Activated T-cell treated with anti-CD3 and anti-CD28 coated beads, Interleukin-2, amount 50 U/mL, for 48 hours (primary cell): ENCODE results near the gene HBEGF.

ENCODE experiments used
- DNase-seq, 2 experiments: peaks; one replicate each; pipeline ENCODE4 v3.0.0-alpha.2; 2020

HBEGF gene, protein sequence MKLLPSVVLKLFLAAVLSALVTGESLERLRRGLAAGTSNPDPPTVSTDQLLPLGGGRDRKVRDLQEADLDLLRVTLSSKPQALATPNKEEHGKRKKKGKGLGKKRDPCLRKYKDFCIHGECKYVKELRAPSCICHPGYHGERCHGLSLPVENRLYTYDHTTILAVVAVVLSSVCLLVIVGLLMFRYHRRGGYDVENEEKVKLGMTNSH

DNA sequence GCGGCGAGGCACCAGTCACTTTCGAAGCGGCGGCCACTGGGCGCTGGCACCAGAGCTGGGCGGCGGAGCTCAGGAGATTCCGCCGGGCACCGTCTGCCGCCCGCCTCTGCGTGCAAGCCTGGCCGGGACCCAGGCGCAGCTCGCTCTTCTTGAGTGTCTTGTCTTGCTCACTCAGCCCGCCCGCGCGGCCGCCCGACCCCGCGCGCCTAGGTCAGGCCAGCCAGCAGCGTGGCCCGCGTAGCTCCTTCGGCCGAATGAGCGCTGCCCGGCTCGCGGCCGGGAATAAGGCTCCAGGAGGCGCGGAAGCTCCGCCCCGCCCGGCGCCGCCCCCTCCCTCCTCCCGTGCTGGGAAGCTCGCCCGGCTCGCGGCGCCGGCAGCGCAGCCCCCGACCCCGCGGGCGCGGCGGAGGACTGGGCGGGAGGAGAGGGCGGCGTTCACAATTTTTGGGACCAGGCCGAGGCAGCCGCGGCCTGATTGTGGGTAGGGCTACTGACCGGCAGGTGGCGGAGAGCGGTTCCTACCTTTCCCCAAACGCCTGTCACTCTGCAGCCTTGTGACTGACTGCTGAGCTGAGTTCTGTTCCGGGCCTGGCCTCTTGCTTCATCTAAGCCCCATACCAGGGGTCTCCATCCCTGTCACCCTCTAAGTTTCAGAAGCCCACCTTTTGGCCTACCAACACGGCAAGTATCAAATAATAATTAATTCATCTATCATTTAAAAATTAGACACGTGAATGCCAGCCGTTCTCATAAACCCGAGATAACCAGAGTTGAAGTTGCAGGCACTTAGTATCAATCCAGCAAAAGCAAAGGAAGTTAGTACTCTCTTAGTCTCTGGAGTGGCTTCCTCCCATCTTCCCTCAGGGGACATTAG lies at the start of gene HBEGF:
Gene HBEGF (minus strand): TSS at position 256 of the 874 bp plus-strand sequence. CDS start 275 bp downstream, outside the sequence.
- DNase-seq: peak; percentile 68 to 77

DNA sequence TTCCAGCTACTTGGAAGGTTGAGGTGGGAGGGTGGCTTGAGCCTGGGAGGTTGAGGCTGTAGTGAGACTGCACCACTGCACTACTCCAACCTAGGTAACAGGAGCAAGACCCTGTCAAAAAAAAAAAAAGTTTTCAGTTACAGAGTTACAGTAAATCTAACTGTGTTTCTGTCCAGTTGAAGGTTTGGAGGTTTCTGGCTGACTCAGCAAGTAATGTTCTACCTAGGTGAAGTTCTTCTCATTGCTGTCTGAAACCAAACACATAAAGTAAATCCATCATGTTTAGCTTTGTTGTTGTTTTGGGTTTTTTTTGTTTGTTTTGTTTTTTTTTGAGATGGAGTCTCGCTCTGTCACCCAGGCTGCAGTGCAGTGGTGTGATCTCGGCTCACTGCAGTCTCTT lies 47.3 kb upstream of the HBEGF start:
- DNase-seq: no peak

DNA sequence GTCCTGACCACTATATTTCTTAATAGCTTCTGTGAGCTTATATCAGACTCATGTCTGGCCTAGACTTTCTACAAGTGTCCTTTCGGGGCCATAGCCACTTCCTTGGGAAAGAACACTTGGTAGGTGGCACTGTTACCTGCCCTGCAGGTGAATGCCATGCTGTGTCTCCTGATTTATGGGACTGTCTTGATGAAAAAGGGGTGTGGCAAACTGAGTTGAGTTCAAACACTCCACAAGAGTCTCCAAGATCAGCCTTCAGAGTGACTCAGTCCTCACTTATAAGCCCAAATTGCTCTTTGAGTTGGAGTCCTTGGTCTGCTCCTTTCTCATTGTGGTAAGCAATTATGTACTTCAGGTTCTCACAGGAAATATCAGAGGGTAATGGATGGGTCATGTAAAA lies 45.3 kb upstream of the HBEGF start:
- DNase-seq: no peak

DNA sequence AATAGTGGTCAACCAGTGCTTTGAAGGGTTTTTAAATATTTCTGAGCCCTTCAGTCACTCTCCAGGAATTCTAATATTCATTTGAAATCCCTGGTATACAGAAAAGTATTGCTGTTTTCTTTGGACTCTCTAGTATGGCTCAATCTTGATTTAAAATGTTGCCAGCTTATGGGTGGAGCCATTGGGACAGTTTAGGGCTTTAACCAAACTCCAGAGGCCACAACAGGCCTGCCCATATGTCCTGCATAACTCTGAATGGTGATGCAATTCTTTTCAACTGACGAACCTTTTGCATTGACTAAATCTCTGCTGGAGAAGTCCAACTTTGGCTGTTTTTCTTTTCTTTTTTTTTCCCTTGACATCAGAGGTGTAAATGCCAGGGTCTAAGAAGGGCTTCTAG lies 44.9 kb upstream of the HBEGF start:
- no peak for DNase-seq

DNA sequence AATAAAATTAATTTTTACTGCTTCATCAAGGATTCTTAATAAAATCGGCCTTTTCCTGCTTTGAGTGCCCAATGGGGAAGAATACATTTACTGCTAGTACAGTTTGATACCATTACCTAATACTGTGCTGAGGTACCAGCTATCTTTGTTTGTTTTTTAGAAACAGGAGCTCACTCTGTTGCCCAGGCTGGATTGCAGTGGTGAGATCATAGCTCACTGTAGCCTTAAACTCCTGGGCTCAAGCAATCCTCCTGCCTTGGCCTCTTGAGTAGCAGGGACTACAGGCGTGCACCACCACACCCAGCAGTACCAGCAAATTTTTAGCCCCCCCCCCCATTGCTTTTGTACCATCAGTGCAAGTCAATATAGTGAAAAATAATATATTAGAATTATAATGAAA lies 41.6 kb upstream of the HBEGF start:
- no peak for DNase-seq

DNA sequence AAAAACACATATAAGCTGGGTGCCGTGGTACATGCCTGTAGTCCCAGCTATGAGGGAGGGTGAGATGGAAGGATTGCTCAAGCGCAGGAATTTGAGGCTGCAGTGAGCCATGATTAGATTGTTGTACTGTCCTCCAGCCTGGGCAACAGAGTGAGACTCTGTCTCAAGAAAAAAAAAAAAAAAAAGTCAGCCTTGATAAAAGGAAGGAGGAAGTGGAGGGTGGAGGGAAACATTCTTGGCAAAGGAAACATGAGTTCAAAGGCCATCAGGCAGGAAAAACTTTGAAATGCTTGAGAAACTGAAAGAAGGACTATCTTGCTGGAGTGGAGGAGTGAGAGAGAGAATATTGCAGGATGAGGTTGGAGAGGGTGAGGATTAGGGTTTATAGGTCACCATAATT lies 36.9 kb upstream of the HBEGF start:
- DNase-seq: no peak

DNA sequence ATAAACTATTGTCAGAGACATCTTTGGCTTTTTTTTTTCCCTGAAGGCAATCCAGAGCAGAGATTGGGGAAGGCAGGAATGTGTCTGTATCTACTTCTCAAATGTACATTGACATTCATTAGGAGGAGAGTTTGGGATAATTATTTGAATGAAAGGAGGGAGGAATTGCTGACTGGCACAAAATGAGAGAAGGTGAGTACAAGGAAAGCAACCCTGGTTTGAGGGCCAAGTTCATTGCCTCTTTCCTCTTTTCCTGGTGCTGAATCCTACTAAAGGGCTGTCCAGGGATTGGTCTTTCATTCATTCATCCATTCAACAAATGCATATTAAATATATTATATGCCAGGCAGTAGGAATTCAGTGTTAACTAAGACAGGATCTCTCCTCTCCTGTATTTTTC lies 36.5 kb upstream of the HBEGF start:
- DNase-seq: no peak

DNA sequence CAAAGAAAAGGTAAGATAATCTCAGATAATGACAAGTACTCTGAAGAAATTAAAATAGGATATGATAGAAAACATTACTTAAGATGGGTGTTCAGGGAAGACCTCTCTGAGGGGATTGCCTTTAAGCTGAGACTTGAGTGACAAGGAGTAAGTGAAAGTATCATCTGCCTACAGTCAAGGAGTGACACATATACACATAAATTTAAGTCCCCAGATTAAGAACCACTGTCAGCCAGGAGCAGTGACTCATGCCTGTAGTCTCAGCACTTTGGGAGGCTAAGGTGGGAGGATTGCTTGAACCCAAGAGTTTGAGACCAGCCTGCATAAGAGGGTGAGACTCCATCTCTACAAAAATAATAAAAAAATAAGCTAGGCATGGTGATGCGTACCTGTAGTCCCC lies 35.6 kb upstream of the HBEGF start:
- DNase-seq: peak in 1 of 2 experiments; percentile 36

DNA sequence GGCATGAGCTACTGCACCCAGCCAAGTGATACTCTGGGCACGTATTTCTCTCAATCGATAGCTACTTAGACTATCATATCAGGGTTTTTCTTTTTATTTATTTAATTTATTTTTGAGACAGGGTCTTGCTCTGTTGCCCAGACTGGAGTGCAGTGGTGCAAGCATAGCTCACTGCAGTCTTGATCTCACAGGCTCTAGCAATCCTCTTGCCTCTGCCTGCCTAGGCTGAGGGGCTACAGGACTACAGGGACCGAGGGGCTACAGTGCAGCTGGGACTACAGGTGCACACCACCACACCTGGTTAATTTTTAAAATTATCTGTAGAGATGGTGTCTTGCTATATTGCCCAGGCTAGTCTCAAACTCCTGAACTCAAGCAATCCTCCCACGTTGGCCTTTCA lies 34.9 kb upstream of the HBEGF start:
- DNase-seq: no peak

DNA sequence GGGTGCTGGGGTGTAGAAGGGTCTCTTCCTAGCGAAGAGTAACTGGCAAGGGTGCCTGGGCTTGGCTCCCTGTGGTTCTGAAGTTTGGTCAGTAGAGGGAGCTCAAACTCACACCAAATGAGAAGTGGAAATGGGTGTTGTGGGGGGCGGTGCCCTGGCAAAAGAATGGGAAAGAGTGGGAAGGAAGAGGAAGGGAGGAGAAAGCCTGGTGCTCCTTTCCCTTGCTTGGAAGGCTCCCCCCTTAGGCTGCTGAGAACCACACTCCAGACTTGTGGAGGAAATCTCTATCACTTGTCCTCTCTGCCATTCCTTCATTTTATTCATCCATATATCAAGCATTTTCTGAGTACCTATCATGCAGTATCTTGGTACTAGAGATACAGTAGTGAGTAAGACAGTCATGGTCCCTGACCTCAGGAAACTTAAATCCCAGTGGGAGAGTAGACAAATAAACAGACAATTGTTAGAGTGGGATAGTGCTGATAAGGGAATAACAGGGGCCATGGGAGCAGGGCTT lies 26.6 kb upstream of the HBEGF start:
- peak; percentile 62 to 65 for DNase-seq

DNA sequence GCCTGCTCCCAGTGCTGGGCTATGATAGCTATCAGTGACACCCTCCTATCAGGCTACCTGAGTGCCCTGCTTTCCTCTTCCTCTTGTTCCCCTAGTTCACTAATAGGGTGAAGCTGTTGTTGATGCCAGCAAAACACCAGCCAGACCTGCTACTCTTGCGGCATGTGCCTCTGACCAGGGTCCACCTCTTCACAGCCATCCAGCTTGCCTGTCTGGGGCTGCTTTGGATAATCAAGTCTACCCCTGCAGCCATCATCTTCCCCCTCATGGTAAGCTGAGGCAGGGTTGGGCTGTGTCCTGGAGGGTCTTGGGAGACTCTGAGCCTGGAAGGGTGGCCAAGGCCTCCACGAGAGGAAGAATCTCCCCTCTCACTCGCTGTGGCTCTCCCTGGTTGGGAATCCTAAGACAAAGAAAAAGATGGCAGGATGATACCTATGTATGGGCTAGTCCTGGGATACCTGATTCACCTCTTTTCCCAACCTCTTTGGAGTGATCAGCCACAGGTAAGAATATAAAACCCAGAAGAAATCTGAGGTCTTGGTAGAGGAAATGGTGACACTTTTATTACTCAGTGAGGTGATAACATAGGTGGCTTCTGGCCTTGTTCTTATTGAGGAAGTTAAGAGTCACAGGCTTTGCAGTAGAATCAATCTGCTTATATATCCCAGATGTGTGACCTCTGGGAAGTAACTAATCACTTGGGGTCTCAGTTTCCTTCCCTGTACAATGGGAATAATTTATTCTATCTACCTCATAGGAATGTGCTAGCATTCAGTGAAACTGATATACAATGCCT lies 25.2 kb upstream of the HBEGF start:
- DNase-seq: no peak

DNA sequence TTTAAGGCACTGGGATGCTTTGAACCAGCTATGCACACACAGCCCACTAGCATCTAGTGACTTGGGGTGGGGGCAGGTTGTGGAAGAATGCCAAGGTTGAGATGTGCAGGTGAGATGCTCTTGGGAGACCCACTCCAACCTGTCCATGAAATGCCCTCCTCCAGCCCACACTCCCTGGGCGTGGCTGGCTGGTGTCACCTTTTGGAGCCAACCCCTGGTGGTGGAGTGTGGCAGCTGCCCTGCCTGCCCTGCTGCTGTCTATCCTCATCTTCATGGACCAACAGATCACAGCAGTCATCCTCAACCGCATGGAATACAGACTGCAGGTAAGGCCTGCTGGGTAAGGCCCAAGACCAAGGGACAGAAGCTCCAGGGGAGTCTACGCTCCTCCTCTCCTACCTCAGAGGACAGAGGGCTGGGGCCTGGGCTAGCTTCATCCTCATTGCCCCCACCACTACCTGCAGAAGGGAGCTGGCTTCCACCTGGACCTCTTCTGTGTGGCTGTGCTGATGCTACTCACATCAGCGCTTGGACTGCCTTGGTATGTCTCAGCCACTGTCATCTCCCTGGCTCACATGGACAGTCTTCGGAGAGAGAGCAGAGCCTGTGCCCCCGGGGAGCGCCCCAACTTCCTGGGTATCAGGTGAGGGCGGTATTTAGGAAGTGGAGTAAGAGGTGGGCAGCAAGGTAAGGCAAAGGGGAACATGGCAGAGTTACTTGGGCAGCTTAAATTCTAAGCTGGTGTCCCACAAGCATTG lies 21.0 kb upstream of the HBEGF start:
- DNase-seq: no peak

DNA sequence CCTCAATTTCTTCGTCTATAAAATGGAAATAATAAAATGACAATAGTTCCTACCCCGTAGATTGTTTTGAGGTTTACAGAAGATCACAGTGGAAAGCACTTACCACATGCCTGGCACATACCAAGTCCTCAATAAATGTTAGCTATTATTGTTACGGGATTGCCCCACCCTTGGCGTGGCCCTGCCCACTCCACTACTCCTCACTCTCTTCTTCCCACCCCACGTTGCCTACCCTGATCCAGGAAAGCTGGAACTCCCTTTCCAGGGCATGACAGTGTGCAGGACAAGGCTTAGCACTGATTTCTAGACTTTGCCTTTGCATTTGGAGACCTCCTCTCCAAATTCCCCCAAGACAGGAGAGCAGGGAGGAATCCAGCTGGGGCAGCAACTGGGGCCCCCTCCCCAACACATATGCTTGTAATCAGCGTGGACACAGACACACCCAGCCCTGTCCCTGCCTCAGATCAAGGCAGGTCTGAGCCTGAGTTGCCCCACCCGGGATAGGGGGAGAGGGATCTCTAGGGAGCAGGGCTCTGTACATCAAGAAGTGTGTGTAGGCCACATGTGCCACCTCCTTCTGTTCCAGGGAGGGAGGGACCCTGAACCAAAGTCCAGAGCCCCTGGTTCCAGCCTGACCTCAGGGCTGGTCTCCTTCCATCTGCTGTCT lies 20.3 kb upstream of the HBEGF start:
- no peak for DNase-seq

DNA sequence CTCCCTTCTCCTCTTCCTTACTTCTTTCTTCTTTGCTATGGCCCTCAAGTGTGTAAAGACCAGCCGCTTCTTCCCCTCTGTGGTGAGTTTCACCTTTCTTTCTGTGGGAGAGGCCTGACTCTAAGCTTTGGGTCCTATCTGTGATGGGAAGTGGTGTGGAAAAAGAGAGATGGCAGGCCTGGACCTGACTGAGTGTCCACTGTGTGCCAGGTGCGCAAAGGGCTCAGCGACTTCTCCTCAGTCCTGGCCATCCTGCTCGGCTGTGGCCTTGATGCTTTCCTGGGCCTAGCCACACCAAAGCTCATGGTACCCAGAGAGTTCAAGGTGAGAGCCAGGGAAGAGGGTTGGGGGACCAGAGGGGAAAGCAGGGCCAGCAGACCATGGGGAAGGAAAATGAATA lies 19.5 kb upstream of the HBEGF start:
- DNase-seq: no peak

DNA sequence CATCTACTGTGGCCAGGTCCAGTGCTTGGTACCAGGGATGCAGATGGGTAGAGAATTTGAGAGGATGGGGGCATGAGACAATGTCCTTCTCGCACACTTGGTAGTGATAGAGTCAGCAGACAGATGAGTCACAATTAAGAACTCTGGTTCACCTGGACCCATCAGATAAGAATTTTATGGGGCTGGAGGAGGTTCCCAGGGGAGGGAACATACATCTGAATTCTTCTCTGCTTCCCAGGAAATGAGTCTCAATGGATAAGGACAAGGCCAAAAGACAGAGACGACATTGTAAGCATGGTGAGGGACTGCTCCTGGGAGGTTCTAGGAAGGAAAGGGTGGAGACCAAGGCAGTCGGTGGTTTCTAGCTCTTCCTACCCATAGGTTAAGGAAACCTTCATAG lies 18.9 kb upstream of the HBEGF start:
- DNase-seq: no peak

DNA sequence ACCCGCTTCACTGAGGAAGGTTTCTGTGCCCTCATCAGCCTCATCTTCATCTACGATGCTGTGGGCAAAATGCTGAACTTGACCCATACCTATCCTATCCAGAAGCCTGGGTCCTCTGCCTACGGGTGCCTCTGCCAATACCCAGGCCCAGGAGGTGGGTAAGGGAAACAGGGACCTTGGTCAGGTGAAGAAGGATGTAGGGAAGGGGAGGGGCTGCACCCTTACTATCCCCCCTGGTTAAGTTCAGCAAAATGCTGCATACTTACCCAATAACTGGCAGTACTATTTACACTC lies 18.0 kb upstream of the HBEGF start:
- DNase-seq: no peak

DNA sequence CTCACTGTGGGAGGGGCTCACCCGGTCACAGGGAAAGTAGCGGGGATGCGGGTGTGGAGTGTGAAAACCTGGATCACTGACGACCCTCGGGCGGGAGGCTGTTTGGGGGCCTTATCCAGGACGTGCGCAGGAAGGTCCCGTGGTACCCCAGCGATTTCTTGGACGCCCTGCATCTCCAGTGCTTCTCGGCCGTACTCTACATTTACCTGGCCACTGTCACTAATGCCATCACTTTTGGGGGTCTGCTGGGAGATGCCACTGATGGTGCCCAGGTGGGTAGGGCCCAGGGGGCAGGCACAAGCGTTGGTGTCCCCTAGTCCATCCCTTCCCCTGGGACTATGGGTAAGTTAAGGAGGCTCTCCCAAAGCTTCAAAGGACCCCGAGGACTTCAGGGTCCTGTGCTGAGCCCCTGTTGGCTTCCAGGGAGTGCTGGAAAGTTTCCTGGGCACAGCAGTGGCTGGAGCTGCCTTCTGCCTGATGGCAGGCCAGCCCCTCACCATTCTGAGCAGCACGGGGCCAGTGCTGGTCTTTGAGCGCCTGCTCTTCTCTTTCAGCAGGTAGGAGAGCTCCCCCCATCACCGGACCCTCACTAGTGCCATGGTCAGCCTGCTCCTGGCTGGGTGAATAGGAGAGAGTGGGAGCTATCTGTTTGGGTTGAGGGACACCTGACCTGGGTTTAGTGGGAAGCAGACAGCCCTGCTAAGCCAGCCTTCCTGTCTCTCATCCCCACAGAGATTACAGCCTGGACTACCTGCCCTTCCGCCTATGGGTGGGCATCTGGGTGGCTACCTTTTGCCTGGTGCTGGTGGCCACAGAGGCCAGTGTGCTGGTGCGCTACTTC lies 17.4 kb upstream of the HBEGF start:
- DNase-seq: no peak

DNA sequence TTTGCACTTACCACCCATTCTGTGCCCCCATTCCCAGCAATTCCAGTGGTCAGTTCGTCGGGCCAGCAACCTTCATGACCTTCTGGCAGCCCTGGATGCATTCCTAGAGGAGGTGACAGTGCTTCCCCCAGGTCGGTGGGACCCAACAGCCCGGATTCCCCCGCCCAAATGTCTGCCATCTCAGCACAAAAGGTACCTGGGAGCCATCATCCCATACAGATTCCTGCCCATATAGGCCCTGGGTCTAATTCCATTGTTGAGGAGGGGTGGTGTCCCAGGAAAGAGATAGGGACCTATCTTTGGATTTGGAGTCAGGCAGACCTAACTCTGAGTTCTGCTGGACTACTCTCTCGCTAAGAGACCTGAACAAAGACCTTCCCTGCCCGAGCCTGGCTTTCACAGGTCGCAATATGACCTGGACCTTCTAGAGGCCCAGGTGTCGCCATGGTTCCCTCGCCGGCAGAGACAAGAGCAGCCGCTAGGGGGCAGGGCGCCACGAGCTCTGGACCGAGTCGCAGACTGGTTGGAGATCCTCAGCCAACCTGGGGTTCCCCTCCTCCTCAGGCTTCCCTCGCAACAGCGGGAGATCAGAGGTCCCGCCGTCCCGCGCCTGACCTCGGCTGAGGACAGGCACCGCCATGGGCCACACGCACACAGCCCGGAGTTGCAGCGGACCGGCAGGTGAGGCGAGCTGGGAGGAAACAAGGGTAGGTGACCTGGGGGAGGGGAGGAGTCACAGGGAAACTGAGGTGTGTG lies 16.6 kb upstream of the HBEGF start:
- peak; percentile 94 for DNase-seq

DNA sequence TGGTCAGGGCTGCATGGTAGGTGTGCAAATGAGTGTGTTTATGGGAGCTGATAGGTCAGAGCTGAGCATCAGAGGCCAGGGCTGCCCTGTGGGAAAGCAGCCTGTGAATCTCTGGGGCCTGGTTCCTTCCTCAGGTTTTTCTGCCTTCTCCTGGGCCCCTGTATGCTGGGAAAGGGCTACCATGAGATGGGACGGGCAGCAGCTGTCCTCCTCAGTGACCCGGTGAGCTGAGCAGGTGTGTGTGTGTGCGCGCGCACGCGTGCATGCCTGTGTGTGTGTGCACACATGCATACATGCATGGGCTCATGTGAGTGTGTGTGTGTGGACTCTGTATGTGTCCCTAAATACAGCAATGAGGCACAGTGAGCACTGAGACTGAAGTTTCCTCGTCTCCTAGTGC lies 15.9 kb upstream of the HBEGF start:
- no peak for DNase-seq

DNA sequence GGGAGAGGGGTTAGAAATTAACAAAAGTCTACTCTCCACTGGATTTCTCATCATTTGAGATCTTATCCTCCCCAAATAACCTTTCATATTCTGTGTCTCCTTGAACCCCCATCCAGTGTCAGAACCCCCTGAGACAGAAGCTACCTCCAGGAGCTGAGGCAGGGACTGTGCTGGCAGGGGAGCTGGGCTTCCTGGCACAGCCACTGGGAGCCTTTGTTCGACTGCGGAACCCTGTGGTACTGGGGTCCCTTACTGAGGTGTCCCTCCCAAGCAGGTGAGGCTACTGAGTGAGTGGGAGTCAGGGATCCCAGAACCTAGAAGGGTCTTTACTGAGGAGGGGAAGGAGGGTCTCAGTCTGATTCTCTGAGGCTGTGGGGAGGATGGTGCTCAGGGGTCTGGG lies 15.5 kb upstream of the HBEGF start:
- DNase-seq: no peak
